Epithelial cell of proximal tubule (primary cell): ENCODE results near the gene LPAR4. TPM values are rescaled to one million over a fixed set of nuclear protein-coding genes. Genes with fewer than 3 reads are reported as not detected.
A peak's percentile ranks its signal among the peaks of the same experiment; 100 is the strongest.

ENCODE experiments used
- DNase-seq: peaks from one replicate; pipeline ENCODE4 v3.0.0-alpha.2; 2011; ENCODE audit warnings: low read depth
- H3K4me3 ChIP-seq: 2 replicates; pipeline ENCODE4 v1.5.1; 2011; ENCODE audit warnings: low read depth, mild to moderate bottlenecking, low read length
- total RNA-seq: library from RNA; depleted of rRNA; stranded (reverse); fragments of >200 nt; gene quantifications from 2 replicates; pipeline ENCODE4 v1.2.3, GENCODE V29; 2015
- TF ChIP-seq, protein P1 (sequence below): conservative IDR thresholded peaks from 2 replicates; pipeline ENCODE4 v1.5.1; 2012; ENCODE audit warnings: low read depth, mild to moderate bottlenecking, low read length

Gene LPAR4, protein sequence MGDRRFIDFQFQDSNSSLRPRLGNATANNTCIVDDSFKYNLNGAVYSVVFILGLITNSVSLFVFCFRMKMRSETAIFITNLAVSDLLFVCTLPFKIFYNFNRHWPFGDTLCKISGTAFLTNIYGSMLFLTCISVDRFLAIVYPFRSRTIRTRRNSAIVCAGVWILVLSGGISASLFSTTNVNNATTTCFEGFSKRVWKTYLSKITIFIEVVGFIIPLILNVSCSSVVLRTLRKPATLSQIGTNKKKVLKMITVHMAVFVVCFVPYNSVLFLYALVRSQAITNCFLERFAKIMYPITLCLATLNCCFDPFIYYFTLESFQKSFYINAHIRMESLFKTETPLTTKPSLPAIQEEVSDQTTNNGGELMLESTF
- 0.52 and 4.5 TPM in 2 replicates for total RNA-seq

GRCh38 chrX:78747489-78747888 is at the start of gene LPAR4:
TSS of gene LPAR4 (plus strand) at chrX:78747720. CDS start at chrX:78754870, 7,150 bp downstream.
- peak within 1 kb of the TSS; percentile 35 for H3K4me3 ChIP-seq
- TF ChIP-seq, protein P1, sequence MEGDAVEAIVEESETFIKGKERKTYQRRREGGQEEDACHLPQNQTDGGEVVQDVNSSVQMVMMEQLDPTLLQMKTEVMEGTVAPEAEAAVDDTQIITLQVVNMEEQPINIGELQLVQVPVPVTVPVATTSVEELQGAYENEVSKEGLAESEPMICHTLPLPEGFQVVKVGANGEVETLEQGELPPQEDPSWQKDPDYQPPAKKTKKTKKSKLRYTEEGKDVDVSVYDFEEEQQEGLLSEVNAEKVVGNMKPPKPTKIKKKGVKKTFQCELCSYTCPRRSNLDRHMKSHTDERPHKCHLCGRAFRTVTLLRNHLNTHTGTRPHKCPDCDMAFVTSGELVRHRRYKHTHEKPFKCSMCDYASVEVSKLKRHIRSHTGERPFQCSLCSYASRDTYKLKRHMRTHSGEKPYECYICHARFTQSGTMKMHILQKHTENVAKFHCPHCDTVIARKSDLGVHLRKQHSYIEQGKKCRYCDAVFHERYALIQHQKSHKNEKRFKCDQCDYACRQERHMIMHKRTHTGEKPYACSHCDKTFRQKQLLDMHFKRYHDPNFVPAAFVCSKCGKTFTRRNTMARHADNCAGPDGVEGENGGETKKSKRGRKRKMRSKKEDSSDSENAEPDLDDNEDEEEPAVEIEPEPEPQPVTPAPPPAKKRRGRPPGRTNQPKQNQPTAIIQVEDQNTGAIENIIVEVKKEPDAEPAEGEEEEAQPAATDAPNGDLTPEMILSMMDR: no peak
- DNase-seq: no peak

GRCh38 chrX:78706071-78706470 is 41.4 kb upstream of the LPAR4 start:
- TF ChIP-seq, protein P1: no peak
- no peak for DNase-seq
- no peak overlapping the region for H3K4me3 ChIP-seq

GRCh38 chrX:78708262-78708661 is 39.3 kb upstream of the LPAR4 start:
- no peak overlapping the region for H3K4me3 ChIP-seq
- peak; percentile 2 for DNase-seq
- TF ChIP-seq, protein P1: peak; percentile 62

DNA sequence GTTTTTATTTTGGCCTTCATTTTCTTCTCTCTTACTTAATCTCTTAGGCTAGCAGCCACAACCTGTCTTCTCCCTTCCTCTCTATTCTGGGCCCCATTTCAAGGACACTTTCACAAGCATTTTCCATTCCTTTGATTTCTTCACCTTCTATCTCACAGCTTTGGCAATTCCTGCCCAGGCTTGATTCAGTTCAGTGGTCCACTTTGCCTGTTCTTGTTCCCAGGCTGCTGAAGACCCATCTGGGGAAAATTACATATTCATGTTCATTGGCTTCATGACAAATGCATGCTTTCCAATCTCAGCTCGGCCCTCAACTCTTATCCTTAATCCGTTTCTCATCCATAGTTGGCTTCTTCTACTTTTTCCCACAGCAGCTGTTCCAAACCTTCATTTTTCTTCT is 38.7 kb upstream of the LPAR4 start:
- TF ChIP-seq, protein P1: no peak
- DNase-seq: no peak
- H3K4me3 ChIP-seq: no peak overlapping the region

GRCh38 chrX:78710171-78710570 is 37.3 kb upstream of the LPAR4 start:
- no peak for DNase-seq
- TF ChIP-seq, protein P1: no peak
- H3K4me3 ChIP-seq: no peak overlapping the region

DNA sequence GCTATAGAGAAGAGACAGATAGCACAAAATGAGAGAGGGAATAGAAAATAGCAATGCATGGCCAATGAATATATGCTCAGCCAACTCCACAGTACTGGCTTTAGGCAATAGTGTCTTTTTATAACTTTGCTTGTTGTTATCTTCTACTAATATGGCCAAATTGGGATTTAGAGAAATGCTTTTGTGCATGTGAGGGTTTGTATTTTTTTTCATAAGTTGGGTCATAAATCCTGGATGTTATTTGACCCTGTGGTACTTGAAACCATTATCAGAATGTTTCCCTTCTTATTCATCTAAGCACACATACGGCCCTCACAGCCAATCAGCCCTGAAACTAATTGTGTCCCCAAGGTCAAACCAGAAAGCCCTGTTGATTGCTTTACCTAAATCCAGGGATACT is 35.2 kb upstream of the LPAR4 start:
- H3K4me3 ChIP-seq: no peak overlapping the region
- no peak for DNase-seq
- TF ChIP-seq, protein P1: no peak

DNA sequence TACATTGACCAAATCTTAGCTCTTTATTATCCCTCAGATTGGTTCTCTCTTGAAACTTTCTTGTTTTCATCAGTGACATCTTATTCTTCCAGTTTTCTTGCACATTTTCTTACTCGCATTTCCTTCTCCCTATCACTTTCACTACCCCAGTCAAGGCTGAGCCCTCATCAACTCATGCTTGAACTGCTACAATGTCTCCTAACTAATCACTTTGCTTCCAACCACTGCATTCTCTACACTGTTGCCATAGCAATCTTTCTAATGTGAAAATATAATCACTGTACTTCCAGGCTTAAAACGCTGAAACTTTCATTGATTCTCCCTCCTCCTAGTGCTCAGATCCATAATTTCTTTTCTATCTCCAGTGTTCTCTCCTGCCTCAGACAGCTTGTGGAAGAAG is 22.2 kb upstream of the LPAR4 start:
- no peak overlapping the region for H3K4me3 ChIP-seq
- no peak for DNase-seq
- TF ChIP-seq, protein P1: no peak
